Measurements from ENCODE around the gene MRPS21. TPM values are rescaled to one million over a fixed set of nuclear protein-coding genes. Genes with fewer than 3 reads are reported as not detected.
A peak's percentile ranks its signal among the peaks of the same experiment; 100 is the strongest.

The MRPS21 gene
- polyA plus RNA-seq (ENCODE audit: insufficient read length in 4 of 4) = 10 to 100 TPM; 67.6 to 77.1 (median 75.5) TPM

- peak; percentile 87 to 93 (median 92) for DNase-seq (ENCODE audit: low read depth in 4 of 4, low spot score in 3 of 4)
Observed at GRCh38 chr1:150293433-150294253, at the start of gene MRPS21. TSS of gene MRPS21 (plus strand) at chr1:150293861. CDS start at chr1:150294367, 506 bp downstream.

DNA sequence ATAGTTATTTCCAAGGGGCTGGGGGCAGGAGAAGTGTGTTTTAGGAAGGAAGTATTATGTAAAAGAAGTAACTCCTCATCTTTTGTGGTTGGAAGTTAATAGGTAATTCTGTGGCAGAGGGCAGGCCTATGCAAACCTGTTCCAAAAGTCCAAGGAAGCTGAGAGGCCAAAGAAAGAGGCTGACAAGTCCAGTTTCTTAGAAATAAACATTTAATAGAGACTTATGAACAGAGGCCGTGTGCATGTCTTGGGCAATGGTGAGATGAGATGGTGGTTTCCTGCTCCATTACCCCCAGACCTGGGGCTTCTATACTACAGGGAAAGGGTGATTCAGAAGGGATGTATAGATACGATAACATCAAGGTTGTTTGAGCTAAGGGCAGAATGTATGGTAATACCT lies 43.7 kb upstream of the MRPS21 start:
- DNase-seq (ENCODE audit: low read depth in 4 of 4, low spot score in 3 of 4) = no peak

GRCh38 chr1:150256198-150256553 lies 37.5 kb upstream of the MRPS21 start:
- no peak for DNase-seq (ENCODE audit: low read depth in 4 of 4, low spot score in 3 of 4)

- DNase-seq (ENCODE audit: low read depth in 4 of 4, low spot score in 3 of 4) = no peak
Observed at GRCh38 chr1:150256554-150257341, 36.9 kb upstream of the MRPS21 start.

GRCh38 chr1:150257624-150258585 lies 35.8 kb upstream of the MRPS21 start, which contains the start of gene CA14:
TSS of gene CA14 (plus strand) at chr1:150257774. CDS start at chr1:150258129, 355 bp downstream.
- no peak for DNase-seq (ENCODE audit: low read depth in 4 of 4, low spot score in 3 of 4)

DNA sequence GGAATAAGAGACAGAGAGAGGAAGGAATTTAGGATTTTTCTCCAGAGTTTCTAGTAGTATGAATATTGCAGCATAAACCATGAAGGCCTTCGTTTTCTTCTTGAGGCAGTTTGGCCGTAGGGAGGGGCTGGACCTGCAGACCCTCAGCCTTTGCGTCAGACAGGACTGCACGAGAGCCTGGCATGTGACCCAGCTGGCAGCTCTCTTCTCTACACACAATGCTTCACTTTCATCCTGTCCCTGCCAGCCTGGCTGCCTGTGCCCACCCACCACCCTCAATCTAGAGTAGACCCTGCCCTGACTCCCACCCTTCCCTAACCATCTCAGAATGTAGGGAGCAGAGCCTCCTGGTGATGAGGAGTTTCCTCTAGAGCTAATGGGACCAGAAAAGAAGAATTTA lies 34.4 kb upstream of the MRPS21 start:
- no peak for DNase-seq (ENCODE audit: low read depth in 4 of 4, low spot score in 3 of 4)

GRCh38 chr1:150259758-150260669 lies 33.6 kb upstream of the MRPS21 start:
- DNase-seq (ENCODE audit: low read depth in 4 of 4, low spot score in 3 of 4) = peak in 1 of 4 donors; percentile 55

DNA sequence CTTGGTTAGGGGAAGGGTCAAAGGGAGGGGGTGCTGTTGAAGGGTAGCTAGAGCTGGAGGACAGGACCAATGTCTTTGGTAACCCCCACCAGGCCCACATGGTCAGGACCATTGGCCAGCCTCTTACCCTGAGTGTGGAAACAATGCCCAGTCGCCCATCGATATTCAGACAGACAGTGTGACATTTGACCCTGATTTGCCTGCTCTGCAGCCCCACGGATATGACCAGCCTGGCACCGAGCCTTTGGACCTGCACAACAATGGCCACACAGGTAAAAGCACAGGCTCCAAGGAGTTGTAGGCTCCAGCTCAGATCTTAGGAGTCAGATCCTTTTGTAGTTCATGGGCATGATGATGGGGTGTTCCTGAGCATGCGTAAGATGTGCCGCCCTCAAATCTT lies 32.3 kb upstream of the MRPS21 start:
- DNase-seq (ENCODE audit: low read depth in 4 of 4, low spot score in 3 of 4) = no peak

DNA sequence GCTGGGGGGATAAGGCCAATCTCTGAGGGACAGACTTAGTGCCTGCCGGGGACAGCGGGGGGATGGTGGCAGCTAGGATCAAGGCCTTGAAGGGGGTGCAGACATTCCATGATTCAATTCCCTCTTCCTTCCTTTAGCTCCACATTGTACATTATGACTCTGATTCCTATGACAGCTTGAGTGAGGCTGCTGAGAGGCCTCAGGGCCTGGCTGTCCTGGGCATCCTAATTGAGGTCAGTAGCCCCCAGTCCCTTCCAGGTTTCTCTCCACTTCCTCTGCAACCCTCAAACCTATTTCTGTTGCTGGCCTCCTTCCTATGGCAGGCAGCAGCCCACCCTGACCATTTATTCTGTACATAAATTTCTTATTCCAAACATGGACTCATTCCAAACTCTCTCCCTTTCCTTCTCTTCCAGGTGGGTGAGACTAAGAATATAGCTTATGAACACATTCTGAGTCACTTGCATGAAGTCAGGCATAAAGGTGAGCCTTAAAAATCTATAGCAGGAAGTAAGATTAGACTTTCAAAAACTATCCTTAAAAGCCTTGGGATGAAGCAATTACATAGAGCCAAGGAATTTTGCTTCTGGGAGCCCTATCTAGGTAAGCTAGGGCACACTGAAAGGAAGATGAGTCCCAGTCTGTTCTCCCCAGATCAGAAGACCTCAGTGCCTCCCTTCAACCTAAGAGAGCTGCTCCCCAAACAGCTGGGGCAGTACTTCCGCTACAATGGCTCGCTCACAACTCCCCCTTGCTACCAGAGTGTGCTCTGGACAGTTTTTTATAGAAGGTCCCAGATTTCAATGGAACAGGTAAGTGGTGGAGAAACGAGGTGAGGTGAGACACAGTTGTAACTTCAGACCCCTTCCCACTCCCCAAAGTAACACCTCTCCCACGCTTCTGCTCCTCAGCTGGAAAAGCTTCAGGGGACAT lies 31.0 kb upstream of the MRPS21 start:
- DNase-seq (ENCODE audit: low read depth in 4 of 4, low spot score in 3 of 4) = no peak

- no peak for DNase-seq (ENCODE audit: low read depth in 4 of 4, low spot score in 3 of 4)
Observed at GRCh38 chr1:150263549-150263948, 30.1 kb upstream of the MRPS21 start.

DNA sequence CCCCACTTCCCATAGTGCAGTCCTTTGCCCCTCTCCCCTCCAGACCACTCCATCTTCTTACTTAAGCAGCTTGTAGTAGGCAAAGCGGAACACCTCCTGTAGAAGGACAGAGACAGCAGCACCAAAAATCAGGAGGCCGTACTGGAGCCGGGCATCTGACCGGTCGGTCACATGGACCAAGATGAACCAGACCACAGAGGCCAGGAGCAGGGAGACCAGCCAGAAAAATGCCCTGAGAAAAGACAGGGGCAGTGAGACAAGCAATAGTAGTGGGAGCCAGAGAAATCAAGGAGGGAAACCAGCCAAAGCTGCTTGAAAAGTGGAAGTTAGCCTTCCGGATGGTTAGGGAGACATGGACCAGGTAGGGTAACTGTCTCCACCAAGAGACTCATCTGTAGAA lies 25.8 kb upstream of the MRPS21 start:
- no peak for DNase-seq (ENCODE audit: low read depth in 4 of 4, low spot score in 3 of 4)

GRCh38 chr1:150268340-150268704 lies 25.3 kb upstream of the MRPS21 start:
- DNase-seq (ENCODE audit: low read depth in 4 of 4, low spot score in 3 of 4) = no peak

- DNase-seq (ENCODE audit: low read depth in 4 of 4, low spot score in 3 of 4) = peak; percentile 85 to 95 (median 94)
Observed at GRCh38 chr1:150268705-150269403, 24.8 kb upstream of the MRPS21 start, which contains the start of gene APH1A. TSS of gene APH1A (minus strand) at chr1:150269016. CDS start at chr1:150268810, 206 bp downstream.

DNA sequence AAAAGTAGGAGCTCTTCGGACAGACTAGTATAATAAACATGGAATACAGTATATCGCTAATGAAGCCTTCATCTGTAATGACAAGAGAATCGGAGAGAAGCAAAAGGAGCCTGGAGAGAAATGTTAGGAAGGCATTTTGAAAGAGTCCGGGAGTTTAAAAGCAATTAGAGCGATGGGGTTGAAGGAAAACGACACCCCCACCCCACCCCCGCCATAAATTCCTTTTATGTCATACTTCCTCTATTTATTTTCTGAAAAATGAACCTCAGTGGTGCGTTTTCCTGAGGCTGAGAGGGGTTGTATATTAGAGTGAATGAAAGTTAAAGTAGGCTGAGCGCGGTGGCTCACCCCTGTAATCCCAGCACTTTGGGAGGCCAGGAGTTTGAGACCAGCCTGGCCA lies 24.2 kb upstream of the MRPS21 start:
- DNase-seq (ENCODE audit: low read depth in 4 of 4, low spot score in 3 of 4) = no peak

GRCh38 chr1:150271291-150271959 lies 22.2 kb upstream of the MRPS21 start:
- DNase-seq (ENCODE audit: low read depth in 4 of 4, low spot score in 3 of 4) = no peak

DNA sequence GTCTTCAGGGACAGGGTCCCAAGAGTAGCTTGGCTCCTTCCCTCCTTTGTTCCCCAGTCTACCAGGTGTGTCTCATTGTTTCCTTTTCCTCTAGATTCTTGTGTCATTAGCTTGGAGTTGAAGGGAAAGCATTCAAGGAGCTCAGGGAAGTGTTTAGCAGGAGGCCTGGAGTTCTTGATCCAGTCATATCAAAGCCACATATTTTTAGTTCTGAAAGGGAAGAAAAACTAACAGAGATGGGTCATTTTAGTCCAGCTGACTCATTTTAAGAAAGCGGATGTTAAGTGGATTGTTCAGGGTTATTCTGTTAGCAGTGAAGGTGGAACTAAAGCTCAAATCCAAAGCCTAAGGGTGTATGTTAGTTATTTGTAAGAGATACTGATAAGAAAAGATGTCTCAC lies 20.4 kb upstream of the MRPS21 start:
- no peak for DNase-seq (ENCODE audit: low read depth in 4 of 4, low spot score in 3 of 4)

- no peak for DNase-seq (ENCODE audit: low read depth in 4 of 4, low spot score in 3 of 4)
Observed at GRCh38 chr1:150280138-150280707, 13.4 kb upstream of the MRPS21 start.
